Measurements from ENCODE around the gene GARIN5A. TPM values are rescaled to one million over a fixed set of nuclear protein-coding genes. Genes with fewer than 3 reads are reported as not detected.

Gene GARIN5A
- total RNA-seq, 1 donor, result not detected

- no peak for DNase-seq (ENCODE audit: low read depth)
- no peak for TF ChIP-seq CTCF (IDR thresholded peaks at IDR 0.05; ENCODE audit: insufficient read depth, low read depth, low read length)
- H3K4me3 ChIP-seq (ENCODE audit: low read depth, low read length), result no peak overlapping the region
Measured at GRCh38 chr19:50433201-50434180, 43.2 kb downstream of the GARIN5A start.

- DNase-seq (ENCODE audit: low read depth), result peak; percentile 4
- TF ChIP-seq CTCF (IDR thresholded peaks at IDR 0.05; ENCODE audit: insufficient read depth, low read depth, low read length), result no peak
- peak within 1 kb of the TSS; percentile 70 for H3K4me3 ChIP-seq (ENCODE audit: low read depth, low read length)
Measured at GRCh38 chr19:50432221-50433028, 44.2 kb downstream of the GARIN5A start, which contains the start of gene MYBPC2. TSS of gene MYBPC2 (plus strand) at chr19:50432892. CDS start at chr19:50432954, 62 bp downstream.

- no peak for TF ChIP-seq CTCF (IDR thresholded peaks at IDR 0.05; ENCODE audit: insufficient read depth, low read depth, low read length)
- DNase-seq (ENCODE audit: low read depth), result peak; percentile 68
- H3K4me3 ChIP-seq (ENCODE audit: low read depth, low read length), result peak overlapping the region; percentile 70
Measured at GRCh38 chr19:50431343-50432220, 45.1 kb downstream of the GARIN5A start.

- peak overlapping the region; percentile 70 for H3K4me3 ChIP-seq (ENCODE audit: low read depth, low read length)
- no peak for TF ChIP-seq CTCF (IDR thresholded peaks at IDR 0.05; ENCODE audit: insufficient read depth, low read depth, low read length)
Measured at GRCh38 chr19:50430888-50431342, 45.7 kb downstream of the GARIN5A start.

GRCh38 chr19:50428772-50429463 lies 47.7 kb downstream of the GARIN5A start:
- no peak for TF ChIP-seq CTCF (IDR thresholded peaks at IDR 0.05; ENCODE audit: insufficient read depth, low read depth, low read length)
- H3K4me3 ChIP-seq (ENCODE audit: low read depth, low read length), result no peak overlapping the region
- DNase-seq (ENCODE audit: low read depth), result no peak

More at GRCh38 chr19:50430888-50431342, 45.7 kb downstream of the GARIN5A start:
- DNase-seq (ENCODE audit: low read depth), result no peak
